ENCODE results near the gene ARVCF. TPM values are rescaled to one million over a fixed set of nuclear protein-coding genes. Genes with fewer than 3 reads are reported as not detected.
A peak's percentile ranks its signal among the peaks of the same experiment; 100 is the strongest.

ARVCF gene
- total and polyA plus RNA-seq, 2 experiments from 2014 or later: 1.1 to 4.0 TPM

DNA sequence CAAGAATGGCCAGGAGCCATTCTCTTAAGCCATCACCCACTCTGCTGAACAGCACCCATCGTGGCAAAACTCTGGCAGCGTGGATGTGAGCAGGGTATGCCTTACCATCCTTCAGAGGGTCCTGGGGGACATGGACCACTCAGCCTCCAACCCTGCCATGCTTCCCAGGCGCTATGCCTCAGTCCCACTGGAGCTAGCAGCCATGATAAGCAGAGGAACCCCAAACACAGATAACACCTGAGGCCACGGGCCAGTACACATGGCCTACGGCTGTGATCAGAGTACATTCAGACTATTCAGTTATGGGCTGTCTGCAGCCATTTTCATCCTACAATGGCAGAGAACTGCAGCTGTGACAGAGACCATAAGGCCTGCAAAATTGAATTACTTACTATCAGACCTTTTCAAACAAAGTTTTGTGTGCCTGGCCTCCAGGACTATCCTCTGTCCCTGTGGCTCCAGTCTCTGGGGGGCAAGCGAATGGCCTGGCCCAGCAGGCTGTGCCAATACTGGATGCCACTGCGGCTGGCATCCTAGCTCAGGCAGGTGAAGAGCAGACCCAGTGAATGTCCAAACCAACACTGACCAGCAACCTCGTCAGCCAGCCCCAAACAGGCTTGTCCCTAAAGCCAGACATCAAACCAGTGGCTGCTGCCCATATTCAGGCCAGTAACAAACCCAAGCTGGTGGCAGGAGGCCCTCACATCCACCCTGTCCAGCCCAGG, 6.9 kb downstream of the ARVCF start:
- Histone ChIP-seq H2AFZ (no peak overlapping the region), H3K79me2 (ENCODE audit: insufficient read depth) (no peaks in the 10 kb centered on the region), H3K4me3 (no peak overlapping the region), H3K4me1 (ENCODE audit: insufficient read depth) (no peaks in the 10 kb centered on the region), H3K27ac (no peak overlapping the region), H3K9ac (no peak overlapping the region), H3K27me3 (replicated peaks; ENCODE audit: insufficient read depth) (no peaks in the 10 kb centered on the region), H3K36me3 (ENCODE audit: low read depth) (no peaks in the 10 kb centered on the region), H3K9me2 (ENCODE audit: insufficient read depth) (no peaks in the 10 kb centered on the region), H3K9me3 (ENCODE audit: low read depth) (no peaks in the 10 kb centered on the region), H4K20me1 (ENCODE audit: insufficient read depth) (no peaks in the 10 kb centered on the region), H3K4me2 (ENCODE audit: unreplicated experiment) (no peak overlapping the region), H3F3A (ENCODE audit: insufficient read depth) (no peaks in the 10 kb centered on the region)
- in situ Hi-C loops (cut with MboI): no loop called here
- WGBS, 2 experiments (ENCODE audit: low coverage in 1 of 2, low lambda C conversion rate in 2 of 2, missing lambda C conversion rate in 2 of 2): 89% methylated on average over 8 of the region's 8 CpGs
- no peak for DNase-seq
- TF ChIP-seq EZH2phosphoT487 (IDR thresholded peaks at IDR 0.05; ENCODE audit: insufficient read depth, low read depth) (no peak), EZH2 (IDR thresholded peaks at IDR 0.05; ENCODE audit: insufficient read depth, poor library complexity, severe bottlenecking) (no peak)

DNA sequence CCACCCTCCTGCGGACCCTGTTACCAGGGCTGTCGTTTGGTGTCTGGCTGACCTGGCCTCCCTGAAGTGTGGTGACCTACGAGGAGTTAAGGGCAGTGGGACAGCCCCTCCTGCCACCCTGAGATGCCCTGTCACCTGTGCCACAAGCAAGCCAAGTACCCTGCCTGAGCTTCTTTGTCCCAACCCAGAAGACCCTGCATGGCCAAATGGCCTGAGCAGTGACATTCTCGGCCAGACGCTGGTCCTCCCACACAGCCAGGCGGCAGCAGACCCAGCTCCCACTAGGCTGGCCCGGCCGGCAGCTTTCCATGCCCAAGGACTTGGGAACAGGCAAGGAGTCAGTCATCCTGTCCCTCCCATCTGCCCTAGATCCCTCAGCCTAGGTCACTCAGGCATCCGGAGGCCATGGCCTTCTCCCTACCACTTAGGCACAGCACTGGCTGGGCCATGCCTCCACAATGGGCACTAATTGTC, 7.6 kb downstream of the ARVCF start:
- Histone ChIP-seq H3F3A (ENCODE audit: insufficient read depth) (no peaks in the 10 kb centered on the region), H3K4me3 (no peak overlapping the region), H3K36me3 (ENCODE audit: low read depth) (no peaks in the 10 kb centered on the region), H4K20me1 (ENCODE audit: insufficient read depth) (no peaks in the 10 kb centered on the region), H3K27me3 (replicated peaks; ENCODE audit: insufficient read depth) (no peaks in the 10 kb centered on the region), H3K4me2 (ENCODE audit: unreplicated experiment) (no peak overlapping the region), H3K79me2 (ENCODE audit: insufficient read depth) (no peaks in the 10 kb centered on the region), H3K9me3 (ENCODE audit: low read depth) (no peaks in the 10 kb centered on the region), H3K9ac (no peak overlapping the region), H3K9me2 (ENCODE audit: insufficient read depth) (no peaks in the 10 kb centered on the region), H2AFZ (no peak overlapping the region), H3K27ac (no peak overlapping the region), H3K4me1 (ENCODE audit: insufficient read depth) (no peaks in the 10 kb centered on the region)
- TF ChIP-seq EZH2phosphoT487 (IDR thresholded peaks at IDR 0.05; ENCODE audit: insufficient read depth, low read depth) (no peak), EZH2 (IDR thresholded peaks at IDR 0.05; ENCODE audit: insufficient read depth, poor library complexity, severe bottlenecking) (no peak)
- no peak for DNase-seq
- in situ Hi-C loops (cut with MboI): no loop called here
- WGBS, 2 experiments (ENCODE audit: low coverage in 1 of 2, low lambda C conversion rate in 2 of 2, missing lambda C conversion rate in 2 of 2): 90 to 92% methylated on average over 9 of the region's 9 CpGs

DNA sequence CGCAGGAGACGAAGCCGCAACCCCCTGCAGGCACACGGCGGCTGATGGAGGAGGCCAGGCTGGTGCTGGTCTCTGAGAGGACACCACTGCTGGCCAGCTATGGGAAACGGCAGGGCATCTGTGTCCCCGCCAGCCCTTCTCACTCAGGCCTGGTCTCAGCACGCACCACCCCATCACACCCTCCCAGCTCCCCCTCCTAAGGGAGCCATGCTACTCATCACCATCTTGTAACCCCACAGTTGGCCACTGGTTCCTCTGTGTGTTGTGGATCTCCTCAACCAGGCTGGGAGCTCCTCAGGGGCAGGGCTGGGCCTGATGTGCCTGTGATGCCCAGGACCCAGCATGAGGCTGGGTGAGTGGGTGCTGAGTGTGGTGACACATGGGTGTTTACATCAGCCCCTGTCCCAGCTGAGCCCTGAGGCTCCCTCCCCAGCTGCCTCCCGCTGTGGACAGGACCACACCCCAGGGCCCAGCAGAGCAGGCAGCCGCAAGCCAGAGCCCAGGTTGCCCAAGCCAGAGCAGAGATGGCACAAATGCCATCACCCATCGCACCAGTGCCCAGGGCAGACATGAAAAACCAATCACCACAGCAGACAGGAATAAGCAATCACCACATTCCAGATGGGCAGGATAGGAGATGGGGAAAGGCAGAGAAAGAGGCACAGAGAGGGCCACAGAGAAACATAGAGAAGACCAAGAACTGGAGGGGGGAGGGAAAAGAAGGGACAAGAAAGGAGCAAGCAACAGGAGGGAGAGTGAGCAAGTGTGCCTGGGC, 8.2 kb downstream of the ARVCF start:
- Histone ChIP-seq H3K79me2 (ENCODE audit: insufficient read depth) (no peaks in the 10 kb centered on the region), H3K4me3 (no peak overlapping the region), H3K4me2 (ENCODE audit: unreplicated experiment) (no peak overlapping the region), H4K20me1 (ENCODE audit: insufficient read depth) (no peaks in the 10 kb centered on the region), H2AFZ (no peak overlapping the region), H3F3A (ENCODE audit: insufficient read depth) (no peaks in the 10 kb centered on the region), H3K9me2 (ENCODE audit: insufficient read depth) (no peaks in the 10 kb centered on the region), H3K27me3 (replicated peaks; ENCODE audit: insufficient read depth) (no peaks in the 10 kb centered on the region), H3K9ac (no peak overlapping the region), H3K4me1 (ENCODE audit: insufficient read depth) (no peaks in the 10 kb centered on the region), H3K27ac (no peak overlapping the region), H3K36me3 (ENCODE audit: low read depth) (no peaks in the 10 kb centered on the region), H3K9me3 (ENCODE audit: low read depth) (no peaks in the 10 kb centered on the region)
- WGBS, 2 experiments (ENCODE audit: low coverage in 1 of 2, low lambda C conversion rate in 2 of 2, missing lambda C conversion rate in 2 of 2): 76 to 80% methylated on average over 11 of the region's 11 CpGs
- in situ Hi-C loops (cut with MboI): no loop called here
- TF ChIP-seq EZH2phosphoT487 (IDR thresholded peaks at IDR 0.05; ENCODE audit: insufficient read depth, low read depth) (no peak), EZH2 (IDR thresholded peaks at IDR 0.05; ENCODE audit: insufficient read depth, poor library complexity, severe bottlenecking) (no peak)
- DNase-seq: peak; percentile 18

DNA sequence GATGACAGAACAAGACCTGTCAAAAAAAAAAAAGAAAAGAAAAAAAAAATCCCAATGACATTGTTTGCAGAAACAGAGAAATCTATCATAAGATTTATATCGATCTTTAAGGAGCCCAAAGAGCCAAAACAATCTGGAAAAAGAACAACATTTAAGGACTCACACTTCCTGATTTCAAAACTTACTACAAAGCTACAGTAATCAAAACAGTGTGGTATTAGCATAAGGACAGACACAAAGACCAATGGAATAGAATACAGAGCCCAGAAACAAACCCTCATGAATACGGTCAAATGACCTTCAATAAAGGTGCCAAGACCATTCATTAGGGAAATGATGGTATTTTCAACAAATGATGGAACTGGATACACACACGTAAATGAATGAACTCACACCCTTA, 12.2 kb downstream of the ARVCF start:
- H3K27me3 ChIP-seq (replicated peaks; ENCODE audit: insufficient read depth): no peaks in the 10 kb centered on the region
- H3K79me2 ChIP-seq (ENCODE audit: insufficient read depth): no peaks in the 10 kb centered on the region
- H4K20me1 ChIP-seq (ENCODE audit: insufficient read depth): no peaks in the 10 kb centered on the region
- no peaks in the 10 kb centered on the region for H3K9me2 ChIP-seq (ENCODE audit: insufficient read depth)
- no peak overlapping the region for H3K4me2 ChIP-seq (ENCODE audit: unreplicated experiment)
- in situ Hi-C loops (cut with MboI): no loop called here
- H3K4me1 ChIP-seq (ENCODE audit: insufficient read depth): no peaks in the 10 kb centered on the region
- TF ChIP-seq EZH2phosphoT487 (IDR thresholded peaks at IDR 0.05; ENCODE audit: insufficient read depth, low read depth) (no peak), EZH2 (IDR thresholded peaks at IDR 0.05; ENCODE audit: insufficient read depth, poor library complexity, severe bottlenecking) (no peak)
- no peak overlapping the region for H3K4me3 ChIP-seq
- H2AFZ ChIP-seq: no peak overlapping the region
- H3K36me3 ChIP-seq (ENCODE audit: low read depth): no peaks in the 10 kb centered on the region
- H3K27ac ChIP-seq: no peak overlapping the region
- 52 to 53% methylated on average over 3 of the region's 3 CpGs for WGBS, 2 experiments (ENCODE audit: low coverage in 1 of 2, low lambda C conversion rate in 2 of 2, missing lambda C conversion rate in 2 of 2)
- no peak overlapping the region for H3K9ac ChIP-seq
- no peaks in the 10 kb centered on the region for H3K9me3 ChIP-seq (ENCODE audit: low read depth)
- no peaks in the 10 kb centered on the region for H3F3A ChIP-seq (ENCODE audit: insufficient read depth)
- no peak for DNase-seq
